Measurements from ENCODE around the gene PRODH.
"Not testable (repeated sequence)": the region's sequence is repeated elsewhere in the genome, so short reads cannot be mapped to it uniquely, and the experiment has no call there.

The PRODH gene

DNA sequence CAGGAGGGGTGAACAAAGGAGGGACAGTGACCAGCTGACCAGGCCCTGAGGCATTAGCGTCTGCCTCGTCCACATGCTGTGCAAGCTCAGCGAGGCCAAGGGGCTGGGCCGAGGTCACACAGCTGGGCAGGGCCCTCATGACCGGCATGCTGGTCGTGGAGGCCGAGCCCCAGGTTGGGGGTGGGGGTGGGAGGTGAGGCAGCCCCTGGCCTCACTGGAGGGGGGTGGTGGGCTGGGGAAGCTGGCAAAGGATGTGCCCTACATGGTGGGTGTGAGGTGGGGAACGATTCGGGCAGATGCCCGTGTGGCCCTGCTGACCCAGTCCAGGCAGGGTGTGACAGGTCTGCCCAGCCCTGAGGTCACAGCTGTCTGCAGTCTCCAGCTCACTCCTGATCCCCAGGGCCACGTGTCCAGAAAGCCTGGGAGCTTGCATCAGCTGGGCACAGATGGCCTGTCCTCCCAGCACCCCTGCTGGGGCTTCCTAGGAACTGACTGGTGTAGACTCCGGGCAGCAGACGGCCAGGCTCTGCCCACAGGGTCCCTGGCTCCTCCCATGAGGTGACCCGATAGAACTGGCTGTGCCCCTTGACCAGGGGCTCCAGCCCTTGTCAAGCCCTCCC lies 31.4 kb upstream of the PRODH start:
- not testable (repeated sequence) for FAIRE-seq

DNA sequence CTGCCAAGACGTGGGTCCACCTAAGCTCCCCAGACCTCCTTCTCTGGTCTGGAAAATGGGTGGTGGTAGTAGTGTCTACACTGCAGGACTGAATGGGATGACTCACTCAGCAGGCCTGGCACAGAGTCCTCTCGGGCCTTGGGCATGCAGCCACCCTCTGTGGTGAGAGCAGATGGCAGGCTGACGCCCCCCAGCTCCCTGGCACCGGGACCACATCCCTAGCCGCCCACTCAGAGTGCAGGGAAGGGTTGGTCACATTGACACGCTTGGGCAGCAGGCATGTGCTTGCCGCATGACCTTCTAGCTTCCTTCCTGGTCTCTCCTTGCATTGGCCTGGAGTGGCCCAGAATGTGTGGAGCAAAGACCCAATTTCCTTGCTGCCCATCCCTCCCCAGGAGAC lies 30.7 kb upstream of the PRODH start:
- no peak for FAIRE-seq

DNA sequence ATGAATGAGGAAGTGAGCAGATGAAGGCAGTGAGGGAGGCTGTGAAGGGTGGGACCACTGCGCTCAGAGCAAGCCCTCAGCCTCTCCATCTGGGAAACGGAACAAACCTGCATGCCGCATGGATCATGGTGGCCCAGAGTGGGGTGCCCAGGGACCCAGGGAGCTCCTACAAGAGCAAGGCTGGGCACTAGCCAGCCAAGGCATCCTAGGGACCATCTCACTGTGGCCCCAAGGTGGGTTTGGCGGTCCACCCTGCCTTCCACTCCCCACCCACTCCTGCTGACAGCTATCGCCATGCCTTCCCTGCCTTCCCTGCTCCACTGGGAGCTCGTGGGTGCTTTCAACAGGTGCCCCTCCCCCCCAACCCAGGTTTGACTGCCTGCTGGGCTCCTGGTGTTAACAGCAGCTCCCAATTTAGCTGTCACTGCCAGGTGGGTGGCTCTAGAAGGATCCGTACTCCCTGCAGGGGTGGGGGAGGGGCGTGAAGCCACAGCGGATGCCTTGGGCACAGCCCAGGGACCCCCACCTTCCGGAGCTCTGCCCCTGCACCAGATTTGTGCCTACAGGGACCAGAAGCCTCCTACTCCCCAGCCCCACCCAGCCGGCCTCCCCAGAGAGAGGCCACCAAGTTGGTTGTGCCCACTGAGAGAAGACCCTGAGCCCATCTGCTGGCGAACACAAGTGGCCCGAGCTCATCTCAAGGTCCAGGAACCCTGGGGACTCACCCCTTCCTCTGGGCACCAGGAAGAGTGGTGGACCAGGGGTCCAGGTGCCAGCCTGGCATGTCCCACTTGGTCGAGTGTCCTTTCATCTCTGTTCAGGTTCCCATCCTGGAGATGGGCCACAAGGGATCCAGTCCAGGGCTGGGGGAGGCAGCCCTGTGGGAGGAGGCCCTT lies 29.7 kb upstream of the PRODH start:
- no peak for FAIRE-seq

DNA sequence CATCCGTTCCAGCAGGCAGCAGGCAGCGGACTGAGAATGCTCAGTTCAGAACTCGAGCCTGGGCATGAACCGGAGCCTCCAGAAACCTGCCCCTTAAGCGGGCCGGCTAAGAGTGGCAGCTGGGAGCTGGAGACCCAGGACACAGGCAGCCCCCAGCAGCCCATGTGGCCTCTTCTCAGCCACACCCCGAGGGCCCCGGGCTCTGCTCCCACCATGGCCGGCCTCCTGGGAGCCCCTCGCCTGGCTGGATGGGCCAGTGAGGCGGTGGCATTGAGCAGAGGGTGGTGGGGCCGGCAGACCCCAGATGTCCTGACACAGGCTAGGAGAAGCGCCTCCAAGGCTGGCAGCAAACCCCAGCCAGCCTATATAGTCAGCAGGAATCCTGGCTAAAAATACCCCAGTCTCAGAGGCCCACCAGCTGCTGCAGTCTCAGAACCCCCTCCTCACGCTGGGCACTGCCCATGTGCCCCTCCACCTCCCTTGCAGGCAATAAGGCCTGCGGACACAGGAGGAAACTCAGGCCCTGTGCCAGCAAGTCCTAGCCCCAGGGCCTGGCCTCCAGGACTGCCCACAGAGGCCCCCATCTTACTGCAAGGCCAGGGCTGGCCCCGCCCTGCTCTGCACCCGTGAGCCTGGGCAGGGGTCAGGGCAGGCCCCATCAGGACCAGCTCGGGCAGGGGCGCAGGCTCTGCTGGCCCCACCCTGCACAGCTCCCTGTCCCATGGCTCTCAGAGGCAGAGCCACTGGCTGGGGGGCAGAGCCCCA lies 28.6 kb upstream of the PRODH start:
- FAIRE-seq, result not testable (repeated sequence)

DNA sequence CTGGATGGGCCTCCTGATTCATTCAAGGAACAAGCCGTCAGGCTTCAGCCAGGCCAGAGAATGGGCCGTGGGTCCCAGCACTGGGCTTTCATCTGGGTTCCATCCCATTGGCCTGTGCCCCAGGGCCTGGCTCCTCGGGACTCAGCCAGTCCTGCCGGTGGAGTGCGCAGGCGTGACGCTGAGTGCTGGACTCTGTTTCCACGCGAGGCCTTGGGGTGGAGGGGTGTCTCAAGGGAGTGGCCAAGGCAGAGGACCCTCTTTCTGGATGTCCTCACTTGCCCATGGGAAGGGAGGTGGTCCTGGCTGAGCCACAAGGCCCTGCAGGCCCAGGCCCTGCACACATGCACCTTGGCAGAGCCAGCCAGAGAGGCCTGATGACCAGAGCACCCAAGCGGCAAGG lies 28.0 kb upstream of the PRODH start:
- FAIRE-seq, result not testable (repeated sequence)

DNA sequence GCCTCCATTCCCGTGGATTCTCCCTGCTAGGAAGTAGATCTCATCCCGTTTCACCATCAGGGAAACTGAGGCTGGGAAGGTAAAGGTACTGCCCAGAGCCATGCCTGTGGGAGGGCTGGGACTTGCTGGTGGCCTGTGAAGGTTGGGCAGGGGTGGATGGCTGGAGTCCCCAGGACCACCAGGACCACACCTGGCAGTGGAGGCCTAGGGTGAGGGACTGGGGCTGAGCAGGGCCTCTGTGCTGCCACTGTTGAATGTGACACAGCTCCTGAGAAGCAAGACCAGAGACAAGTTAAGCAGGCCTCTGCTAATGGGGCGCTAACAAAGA lies 26.2 kb upstream of the PRODH start:
- FAIRE-seq, result no peak

DNA sequence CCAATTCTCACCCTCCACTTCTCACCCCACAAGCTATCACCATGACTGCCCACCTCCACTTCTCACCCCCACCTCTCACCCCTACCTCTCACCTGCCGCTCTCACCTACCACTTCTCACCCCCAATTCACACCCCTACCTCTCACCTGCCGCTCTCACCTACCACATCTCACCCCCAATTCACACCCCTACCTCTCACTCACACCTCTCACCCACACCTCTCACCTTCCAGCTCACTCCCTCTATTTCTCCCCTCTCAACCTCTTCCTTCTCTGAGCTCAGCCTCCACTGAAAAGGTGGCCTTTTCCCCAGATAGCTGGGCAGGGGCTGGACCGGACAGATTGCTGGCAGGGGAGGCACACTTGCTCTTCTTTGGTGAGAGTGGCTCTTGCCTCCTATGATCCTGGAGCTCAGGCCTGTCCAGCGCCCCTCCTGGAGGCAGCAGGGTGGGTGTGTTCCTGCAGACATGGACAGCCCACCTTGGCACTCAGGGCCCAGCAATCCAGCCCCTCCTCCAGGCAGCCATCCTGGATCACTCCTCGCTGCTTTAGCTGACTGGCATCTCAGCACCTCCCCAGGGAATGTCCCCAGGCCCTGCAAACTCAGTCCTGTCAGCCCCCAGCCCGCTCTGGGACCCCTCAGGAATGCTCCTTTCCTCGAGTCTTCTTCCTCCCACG lies 25.7 kb upstream of the PRODH start:
- not testable (repeated sequence) for FAIRE-seq

DNA sequence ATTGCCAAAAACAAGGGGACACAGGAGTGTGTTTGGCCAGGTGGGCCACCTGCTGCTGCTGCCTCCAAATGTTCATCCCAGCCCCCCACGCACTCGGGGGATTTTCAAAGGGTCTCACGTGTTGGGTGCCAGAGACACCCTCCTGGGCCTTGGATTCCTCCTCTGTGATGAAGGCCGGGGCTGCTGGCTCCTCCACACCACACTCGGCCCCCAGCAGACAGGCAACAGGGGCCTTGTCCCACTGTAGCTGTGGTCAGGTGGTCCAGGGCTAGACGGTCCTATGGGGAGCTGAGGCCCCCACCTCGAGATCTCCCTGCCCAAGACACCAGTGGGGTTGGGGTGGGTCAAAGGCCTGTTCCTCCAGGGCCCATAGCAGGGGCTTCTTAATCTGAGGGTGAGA lies 25.1 kb upstream of the PRODH start:
- FAIRE-seq, result not testable (repeated sequence)

DNA sequence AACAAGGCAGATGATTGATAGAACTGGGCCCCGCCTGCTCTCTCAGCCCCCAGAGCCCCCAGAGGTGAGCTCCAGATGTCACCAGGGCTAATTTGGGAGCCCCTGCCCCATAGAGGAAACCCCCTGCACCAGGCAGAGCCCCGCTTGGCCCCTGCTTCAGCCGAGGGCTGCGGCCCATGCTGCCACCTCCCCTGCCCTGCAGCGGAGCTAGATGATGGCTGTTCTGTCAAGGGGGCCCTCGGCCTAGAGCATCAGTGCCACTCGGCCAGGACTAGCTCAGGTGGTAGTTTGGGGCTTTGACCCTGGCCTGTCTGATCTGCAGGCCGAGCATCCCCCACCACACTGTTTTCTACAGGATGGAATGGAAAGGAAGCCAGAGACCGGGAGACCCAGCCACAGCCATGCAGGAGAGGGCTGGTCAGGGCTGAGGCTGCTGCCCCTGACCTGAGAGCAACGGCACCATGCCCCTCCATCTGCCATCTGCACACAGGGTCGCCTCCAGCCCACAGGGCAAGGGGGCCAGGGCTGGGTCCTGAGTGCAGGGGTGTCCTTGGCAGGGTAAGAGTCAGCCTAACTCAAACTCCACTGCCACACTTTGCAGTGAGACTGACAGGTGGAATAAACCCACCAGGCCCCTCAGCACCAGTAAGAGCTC lies 24.2 kb upstream of the PRODH start:
- not testable (repeated sequence) for FAIRE-seq

DNA sequence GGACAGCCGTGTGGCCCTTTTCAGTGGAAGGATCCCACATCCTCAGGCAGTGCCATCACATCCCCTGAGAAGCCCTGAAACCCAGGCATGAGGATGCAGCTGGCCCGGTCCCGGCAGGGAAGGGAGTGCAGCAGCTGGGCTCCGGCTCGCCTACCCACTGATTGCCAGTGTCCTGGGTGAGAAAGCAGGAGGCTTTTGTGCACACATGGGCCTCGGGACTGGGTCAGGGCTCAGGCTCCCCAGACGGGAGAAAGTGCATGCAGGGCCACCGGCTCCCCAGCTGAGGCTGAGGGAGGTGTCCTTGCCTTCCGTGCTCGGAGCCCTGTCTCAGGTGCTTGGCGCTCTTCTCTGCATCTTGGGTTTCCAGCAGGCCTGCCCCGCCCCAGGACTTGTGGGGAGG lies 23.6 kb upstream of the PRODH start:
- not testable (repeated sequence) for FAIRE-seq

DNA sequence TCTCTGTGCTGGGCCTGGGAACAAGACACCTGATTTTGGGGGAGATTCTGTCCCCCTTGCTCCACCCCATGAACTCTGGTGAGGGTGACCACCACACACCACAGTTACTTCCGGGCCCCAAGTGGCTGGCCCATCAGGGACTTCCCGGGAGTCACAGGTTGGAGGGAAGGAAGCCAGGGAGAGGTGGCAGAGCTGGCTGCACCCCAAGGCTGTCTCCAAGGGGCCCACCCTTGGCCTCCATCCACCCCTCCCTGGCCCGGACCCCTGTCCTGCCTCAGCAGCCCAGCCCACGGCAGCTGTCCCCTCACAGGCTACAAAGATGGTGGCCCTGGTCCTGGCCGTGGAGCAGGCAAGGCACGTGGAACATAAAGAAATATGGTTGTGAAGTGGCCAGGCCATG lies 23.2 kb upstream of the PRODH start:
- not testable (repeated sequence) for FAIRE-seq

DNA sequence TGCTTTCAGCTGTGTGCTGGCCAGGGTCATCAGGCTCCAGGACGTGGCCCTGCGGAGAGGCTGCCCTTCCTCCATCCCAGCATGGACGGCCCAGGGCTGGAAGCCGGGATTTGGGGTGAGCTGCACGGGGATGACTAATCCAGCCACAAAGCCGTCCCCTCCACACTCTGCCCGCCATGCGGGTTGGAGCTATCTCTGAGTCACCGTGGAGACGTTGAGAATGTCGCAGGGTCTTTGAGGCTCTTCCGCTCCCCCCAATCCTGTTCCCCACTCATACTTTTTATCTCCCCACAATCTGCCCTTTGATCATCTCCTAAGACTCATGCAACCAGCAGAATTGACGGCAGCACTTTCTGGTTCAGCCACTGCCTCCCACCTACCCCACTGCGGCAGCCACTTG lies 22.6 kb upstream of the PRODH start:
- not testable (repeated sequence) for FAIRE-seq

DNA sequence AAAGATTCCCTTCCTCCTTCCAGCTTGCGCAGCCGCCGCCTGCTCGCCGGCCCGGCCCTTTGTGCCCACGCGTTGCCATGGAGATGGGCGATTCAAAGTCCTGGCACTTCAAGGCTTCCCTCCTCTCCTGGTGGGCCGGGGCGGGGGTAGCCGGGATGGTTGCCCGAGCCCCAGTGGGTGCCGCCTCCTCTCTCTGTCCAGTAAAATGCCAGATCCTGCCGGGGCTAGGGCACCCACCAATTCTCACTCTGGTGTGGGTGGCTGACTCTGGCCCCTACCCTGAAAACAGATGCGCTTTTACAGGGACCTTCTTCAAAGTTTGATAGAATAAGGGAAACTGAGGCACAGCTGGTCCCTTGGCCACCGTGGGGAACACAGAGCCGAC lies 22.2 kb upstream of the PRODH start:
- not testable (repeated sequence) for FAIRE-seq

DNA sequence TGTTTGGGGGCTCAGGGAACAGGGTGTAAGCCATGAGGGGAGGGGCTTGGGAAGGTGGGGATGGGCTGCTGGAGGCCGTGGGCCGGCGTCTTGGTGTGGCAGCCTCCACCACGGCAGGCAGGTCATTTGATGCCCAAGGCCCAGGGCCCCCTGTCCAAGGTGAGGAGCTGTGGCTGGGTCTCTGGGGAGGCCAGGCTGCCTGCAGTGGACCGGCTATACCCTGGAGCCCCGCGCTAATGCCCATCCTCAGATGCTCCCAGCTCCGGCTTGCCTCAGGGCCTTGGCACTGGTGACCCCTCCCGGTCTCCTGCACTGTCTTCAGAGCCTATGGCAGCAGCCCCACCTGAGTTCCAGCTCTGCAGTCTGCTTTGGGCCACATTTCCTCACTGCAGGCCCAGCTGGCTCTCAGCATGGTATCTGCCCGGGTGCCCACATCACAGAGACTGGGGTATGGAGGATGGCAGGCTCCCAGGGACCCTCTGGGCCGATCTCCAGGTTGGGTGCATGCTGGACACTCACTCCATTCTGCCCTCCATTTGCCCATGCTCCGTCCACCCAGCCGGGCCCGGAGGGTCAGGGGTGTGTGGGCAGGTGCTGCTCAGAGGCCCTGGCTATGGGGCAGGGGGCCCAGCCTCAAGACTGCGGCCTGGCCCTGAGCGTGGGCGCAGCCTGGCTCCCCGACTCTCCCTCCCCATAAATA lies 21.7 kb upstream of the PRODH start:
- FAIRE-seq, result not testable (repeated sequence)

DNA sequence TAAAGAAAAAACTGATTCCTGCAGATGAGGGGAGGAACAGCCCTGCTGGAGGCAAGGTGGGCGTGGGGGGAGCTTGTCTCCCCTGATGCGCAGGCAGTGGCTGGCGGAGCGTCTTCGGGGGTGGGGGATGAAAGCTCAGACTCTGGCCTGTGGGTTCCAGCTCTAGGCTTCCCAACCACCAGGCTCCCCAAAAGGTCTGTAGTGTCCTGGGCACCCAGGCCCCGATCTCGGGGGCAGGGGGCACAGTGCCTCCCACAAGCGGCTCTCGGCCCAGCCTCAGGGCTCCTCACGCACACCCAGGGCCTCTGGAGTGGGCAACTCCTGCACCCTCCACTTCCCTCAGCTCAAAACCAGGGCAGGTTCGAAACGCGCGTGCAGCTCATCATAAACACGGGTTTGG lies 20.9 kb upstream of the PRODH start:
- not testable (repeated sequence) for FAIRE-seq

DNA sequence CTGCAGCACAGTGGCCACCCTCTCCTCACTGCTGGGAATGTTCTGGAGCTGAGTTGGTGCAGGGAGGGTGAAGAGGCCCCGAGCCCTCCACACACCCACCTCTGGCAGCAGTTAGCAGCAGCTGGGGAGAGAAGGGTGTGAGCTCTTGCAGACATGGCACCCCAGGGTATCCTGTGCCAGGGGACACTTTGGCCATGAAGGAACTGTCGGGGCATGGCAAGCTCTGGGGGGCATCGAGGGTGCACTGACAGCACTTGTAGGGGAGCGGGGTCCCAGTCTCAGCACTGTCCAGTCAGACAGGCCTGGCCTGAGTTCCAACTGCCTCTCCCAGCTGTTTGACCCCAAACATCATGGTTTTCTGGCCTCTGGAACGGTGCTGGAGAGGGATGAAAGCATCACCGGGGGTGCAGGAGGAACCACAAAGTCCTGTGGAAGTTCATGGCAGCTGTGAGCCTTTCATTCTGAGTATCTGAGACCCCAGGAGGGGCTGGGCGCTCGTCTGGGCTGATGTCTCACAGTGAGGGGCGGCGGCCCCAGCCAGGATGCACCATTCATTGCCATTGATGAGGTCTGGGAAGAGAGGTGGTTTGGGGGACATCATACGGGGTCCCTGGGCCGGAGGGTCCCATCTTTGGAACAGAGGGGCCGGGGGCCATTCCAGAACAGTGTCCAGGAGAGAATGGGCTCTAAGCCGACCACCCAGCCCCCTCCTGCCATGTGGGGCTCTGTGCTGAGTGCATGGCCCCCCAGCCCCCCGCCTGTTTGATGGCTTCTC lies 20.2 kb upstream of the PRODH start:
- not testable (repeated sequence) for FAIRE-seq

DNA sequence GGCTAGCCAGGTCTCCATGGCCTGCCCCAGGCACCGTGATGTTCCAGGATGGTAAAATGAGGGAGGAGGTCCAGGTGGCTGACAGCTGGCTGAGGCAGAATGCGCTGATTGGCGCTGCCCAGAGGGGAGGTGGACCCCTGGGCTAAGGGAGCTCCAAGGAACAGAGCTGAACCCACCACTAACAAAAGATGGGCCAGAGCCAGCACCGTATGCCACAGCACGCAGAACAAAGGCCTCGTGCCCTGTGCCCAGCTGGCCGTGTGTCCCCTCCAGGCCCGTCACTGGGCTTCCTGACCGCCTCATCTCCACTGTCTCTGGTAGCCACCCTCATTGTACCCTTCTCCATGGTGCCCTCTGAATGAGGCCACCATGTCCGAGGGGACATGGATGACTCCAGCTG lies 19.6 kb upstream of the PRODH start:
- no peak for FAIRE-seq

DNA sequence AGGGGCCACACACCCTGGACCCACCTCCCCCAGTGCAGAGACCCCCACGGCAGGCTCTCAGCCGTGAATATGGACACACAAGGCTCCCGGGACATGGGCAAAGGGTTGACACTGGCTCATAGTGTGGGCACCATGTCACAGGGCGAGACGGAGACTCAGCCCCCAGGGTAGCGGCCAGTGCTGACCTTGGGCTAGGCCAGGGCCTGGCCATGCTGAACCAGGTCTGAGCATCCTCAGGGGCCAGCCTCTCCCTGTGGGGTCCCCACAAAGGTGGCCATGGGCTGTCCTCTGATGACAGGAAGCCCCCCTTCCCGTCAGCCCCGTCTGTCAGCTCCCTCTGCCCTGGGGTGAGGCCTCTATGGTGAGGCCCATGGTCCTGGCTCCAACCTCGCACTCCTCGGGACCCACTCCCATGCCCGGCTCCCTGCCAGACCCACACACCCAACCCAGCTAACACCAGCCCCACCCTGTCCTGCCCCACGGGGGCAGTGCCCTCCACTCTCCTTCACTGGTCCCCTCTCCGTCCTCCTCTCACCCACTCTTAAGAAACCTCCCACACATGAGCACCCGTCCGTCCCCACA lies 19.0 kb upstream of the PRODH start:
- FAIRE-seq, result no peak

DNA sequence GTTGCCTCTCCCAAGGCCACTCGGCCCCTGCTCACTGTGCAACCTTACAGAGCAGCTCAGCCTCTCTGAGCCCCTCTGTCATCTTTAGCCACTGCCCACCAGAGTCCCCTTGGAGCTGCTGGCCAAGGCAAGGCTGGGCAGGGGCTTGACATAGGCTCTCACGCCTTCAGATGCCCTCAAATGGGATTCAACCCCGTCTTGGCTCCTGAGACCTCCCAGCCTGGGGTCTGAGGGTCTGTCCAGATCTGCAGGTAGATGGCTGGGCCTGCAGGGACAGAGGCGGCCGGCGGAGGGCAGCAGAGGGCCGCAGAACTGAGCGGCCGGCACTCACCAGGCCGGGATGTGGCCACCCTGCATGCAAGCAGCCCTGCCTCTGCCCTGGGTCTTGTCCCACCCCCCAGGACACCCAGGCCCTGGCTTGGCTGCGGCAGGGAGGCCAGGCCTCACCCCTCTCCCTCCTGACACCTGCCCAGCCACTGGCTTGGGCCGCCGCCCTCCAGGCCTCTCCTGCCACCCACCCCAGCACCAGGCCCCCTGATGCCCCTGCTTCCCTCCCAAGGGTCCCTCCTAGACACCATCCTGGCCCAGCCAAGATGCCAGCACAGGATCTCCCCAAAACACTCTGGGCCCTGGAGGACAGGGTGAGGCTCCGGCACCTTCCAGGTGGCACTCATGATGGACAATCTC lies 18.4 kb upstream of the PRODH start:
- FAIRE-seq, result not testable (repeated sequence)

DNA sequence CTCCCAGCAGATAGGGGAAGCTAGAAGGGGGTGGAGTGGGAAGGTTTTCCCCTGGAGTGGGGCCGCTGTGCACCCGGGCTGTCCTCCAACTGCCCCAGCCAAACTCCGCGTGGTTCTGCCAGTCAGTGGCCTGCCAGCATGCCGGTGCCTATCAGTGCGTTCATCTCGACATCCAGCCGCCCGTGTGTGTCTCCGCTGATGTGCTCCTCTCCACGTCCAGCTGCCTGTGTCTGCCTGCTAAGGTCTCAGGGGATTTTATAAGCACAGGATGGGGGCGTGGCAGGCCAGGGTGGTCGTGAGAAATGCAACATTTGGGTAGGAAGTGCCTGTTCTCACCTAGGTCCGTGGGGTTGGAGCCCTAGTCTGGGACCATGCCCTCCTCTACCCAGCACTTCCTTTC lies 17.0 kb upstream of the PRODH start:
- FAIRE-seq, result not testable (repeated sequence)

Data from TTC549 (cell line).